K562 (cell line): ENCODE data around the gene RORB. TPM values are rescaled to one million over a fixed set of nuclear protein-coding genes. Genes with fewer than 3 reads are reported as not detected.

Experiments
- ATAC-seq: fragments of 200-7000 bp; cut with Tn5 transposase; 3 replicates; pipeline ENCODE4 v1.9.1; 2020; ENCODE audit warnings: moderate library complexity
- BruUV-seq: library from RNA; stranded (reverse); fragments of 400-500 nt; replicated peaks from 2 replicates; lab custom pipeline; 2021; lab: Mats Ljungman, UMichigan
- CTCF ChIA-PET: fragments of 300-600 bp; formaldehyde crosslinking; extraction: SDS; loops from one replicate; lab custom pipeline; 2021; ENCODE audit warnings: low intra/inter-chr PET ratio; lab: Yijun Ruan, JAX
- POLR2A ChIA-PET: fragments of 300-600, 350-650 bp; sonication (Branson Sonifier 250); formaldehyde crosslinking; extraction: SDS; loops from one replicate; lab custom pipeline; 2021; ENCODE audit warnings: antibody characterized with exemption, inconsistent platforms; lab: Yijun Ruan, JAX
- DNase-seq, 4 experiments: peaks; one replicate each; pipeline versions ENCODE4 v3.0.0 to v3.0.0-alpha.2; 2011 to 2018; ENCODE audit warnings: low spot score in 3 of 4, mixed read lengths in 3 of 4; ENCODE audit errors: extremely low read depth in 1 of 4
- FAIRE-seq: peaks from 2 replicates; lab custom pipeline; 2011; peaks lifted over from hg19 to GRCh38; lab: Jason Lieb, UNC
- H2AFZ ChIP-seq: 2 replicates; pipeline ENCODE4 v1.6.0; 2011; ENCODE audit warnings: low read depth, low read length, control low read depth, inconsistent platforms
- H3K27ac ChIP-seq: fragments of 200-600 bp; 3 replicates; pipeline ENCODE4 v1.8.0; 2011; ENCODE audit warnings: low read depth, mild to moderate bottlenecking, control low read depth, inconsistent platforms, low read length, moderate library complexity, mixed read lengths; ENCODE audit errors: extremely low read depth
- H3K27me3 ChIP-seq, 2 experiments: fragments of 300-600 bp in 1 of 2; 2 replicates in 1 of 2; 3 replicates in 1 of 2; pipeline versions ENCODE4 v1.6.0 to v1.8.0; 2011; ENCODE audit warnings: inconsistent platforms in 2 of 2, low read length in 2 of 2, mild to moderate bottlenecking in 1 of 2, mixed read lengths in 1 of 2, moderate library complexity in 1 of 2; ENCODE audit not compliant: control insufficient read depth in 2 of 2, insufficient read depth in 2 of 2
- H3K36me3 ChIP-seq: fragments of 300-600 bp; 3 replicates; pipeline ENCODE4 v1.8.0; 2011; ENCODE audit warnings: mild to moderate bottlenecking, low read length, inconsistent platforms; ENCODE audit not compliant: control insufficient read depth, insufficient read depth
- H3K4me1 ChIP-seq, 2 experiments: fragments of 200-600 bp in 1 of 2; replicated peaks in 1 of 2; 2 replicates in 1 of 2; 3 replicates in 1 of 2; pipeline versions ENCODE4 v1.5.1 to v1.8.0; 2011; ENCODE audit warnings: inconsistent platforms in 2 of 2, low read length in 2 of 2, mild to moderate bottlenecking in 1 of 2, mixed read lengths in 1 of 2, moderate library complexity in 1 of 2; ENCODE audit not compliant: control insufficient read depth in 2 of 2, insufficient read depth in 2 of 2
- H3K4me2 ChIP-seq: 2 replicates; pipeline ENCODE4 v1.6.1; 2011; ENCODE audit warnings: low read length, control low read depth, inconsistent platforms, mixed read lengths; ENCODE audit not compliant: insufficient read depth
- H3K4me3 ChIP-seq: fragments of 200-600 bp; sonication (generic), shearing (Covaris generic); 2 replicates; pipeline ENCODE4 v1.5.1; 2016; ENCODE audit warnings: control low read depth, inconsistent platforms
- H3K79me2 ChIP-seq: fragments of 200-600 bp; 3 replicates; pipeline ENCODE4 v1.8.0; 2011; ENCODE audit warnings: low read length, inconsistent platforms; ENCODE audit not compliant: control insufficient read depth, insufficient read depth
- H3K9ac ChIP-seq, 2 experiments: 2 replicates each; pipeline versions ENCODE4 v1.6.0 to v1.6.1; 2011; ENCODE audit warnings: low read depth in 2 of 2, low read length in 2 of 2, control low read depth in 1 of 2, inconsistent platforms in 1 of 2, mild to moderate bottlenecking in 1 of 2, mixed read lengths in 1 of 2; ENCODE audit not compliant: insufficient read depth in 1 of 2
- H3K9me1 ChIP-seq: one replicate; pipeline ENCODE4 v1.6.0; 2011; ENCODE audit warnings: inconsistent platforms, mild to moderate bottlenecking, low read length, moderate library complexity; ENCODE audit not compliant: control insufficient read depth, insufficient read depth
- H3K9me3 ChIP-seq: replicated peaks from 2 replicates; pipeline ENCODE4 v1.5.1; 2011; ENCODE audit warnings: low read depth, low read length, inconsistent platforms; ENCODE audit not compliant: control insufficient read depth, insufficient read depth
- H4K20me1 ChIP-seq: replicated peaks from 2 replicates; pipeline ENCODE4 v1.6.1; 2011; ENCODE audit warnings: low read length, inconsistent platforms, mixed read lengths; ENCODE audit not compliant: control insufficient read depth, insufficient read depth
- DMBX1 ChIP-seq: fragments of 250-450 bp; sonication (Bioruptor Pico); IDR thresholded peaks from 2 replicates; pipeline ENCODE4 v1.8.0; 2022; ENCODE audit warnings: inconsistent platforms, mild to moderate bottlenecking, moderate library complexity, borderline replicate concordance
- FUS ChIP-seq: fragments of 200-400 bp; formaldehyde crosslinking; optimal IDR thresholded peaks from 2 replicates; pipeline ENCODE3; 2017; ENCODE audit warnings: low read depth, low read length
- KHSRP ChIP-seq: fragments of 450-650 bp; IDR thresholded peaks from 2 replicates; pipeline ENCODE4 v1.6.1; 2017
- NFATC3 ChIP-seq: fragments of 450-650 bp; IDR thresholded peaks from 2 replicates; pipeline ENCODE4 v1.6.1; 2017; ENCODE audit warnings: mild to moderate bottlenecking
- SRSF3 ChIP-seq: fragments of 200-400 bp; formaldehyde crosslinking; IDR thresholded peaks from 2 replicates; pipeline ENCODE4 v1.6.1; 2016; ENCODE audit warnings: mild to moderate bottlenecking, low read length, moderate library complexity; ENCODE audit not compliant: insufficient read depth
- ZNF444 ChIP-seq: fragments of 250-450 bp; sonication (Bioruptor Pico); IDR thresholded peaks from 2 replicates; pipeline ENCODE4 v1.4.0; 2020; ENCODE audit warnings: mild to moderate bottlenecking, moderate library complexity
- whole genome bisulfite sequencing: fragments of 100-300 bp; shearing (Covaris generic); methylation state at CpG from one replicate; pipeline ENCODE4 v1.1.6; 2016; ENCODE audit warnings: low coverage, mixed read lengths; ENCODE audit not compliant: insufficient coverage; ENCODE audit errors: missing lambda C conversion rate; 5-methylcytosine and 5-hydroxymethylcytosine counted together
- in situ Hi-C: fragments of 300-500 bp; cut with MboI; formaldehyde crosslinking; loops from 4 replicates; pipeline ENCODE4 v1.15.0; 2018; ENCODE audit warnings: inconsistent platforms, mixed read lengths
- intact Hi-C: fragments of 100-400 bp; cut with micrococcal nuclease; formaldehyde crosslinking; loops from 2 replicates; pipeline ENCODE4 v1.14.2; 2022
- polyA plus RNA-seq, 8 experiments: library from polyadenylated mRNA; depleted of rRNA in 4 of 8; stranded (reverse) in 5 of 8; unstranded in 3 of 8; fragments of >200 nt; fragmentation: Nextera tagmentation in 2 of 8; fragmentation: Illumina TruSeq in 1 of 8; extraction: Ambion mirVana in 2 of 8; extraction: Trizol in 1 of 8; gene quantifications; 2 replicates each; pipeline versions ENCODE4 v1.2.1 to v1.2.3, GENCODE V29; 2011 to 2014; ENCODE audit warnings: inconsistent platforms in 1 of 8, missing spikeins in 1 of 8
- total RNA-seq, 7 experiments: library from RNA; depleted of rRNA in 6 of 7; stranded (reverse); fragments of >200 nt in 6 of 7; fragmentation: Illumina TruSeq in 2 of 7; extraction: Trizol in 2 of 7; gene quantifications; 2 replicates each; pipeline versions ENCODE4 v1.2.1 to v1.2.3, GENCODE V29; 2011 to 2021; ENCODE audit warnings: low replicate concordance in 1 of 7
- TF ChIP-seq, protein P1 (sequence below): fragments of 250-450 bp; sonication (Bioruptor Pico); IDR thresholded peaks from 2 replicates; pipeline ENCODE4 v1.8.0; 2021; ENCODE audit warnings: mild to moderate bottlenecking, moderate library complexity

The RORB gene
- total and polyA plus RNA-seq, 9 of the 15 experiments (the other 6 are each of a cell fraction or from before 2014, with no cell fraction given), result not detected

GRCh38 chr9:74511333-74511732, 14.2 kb downstream of the RORB start (continued):
- TF ChIP-seq ZNF444 (CRISPR knock-in tag), result no peak
- TF ChIP-seq, protein P1, sequence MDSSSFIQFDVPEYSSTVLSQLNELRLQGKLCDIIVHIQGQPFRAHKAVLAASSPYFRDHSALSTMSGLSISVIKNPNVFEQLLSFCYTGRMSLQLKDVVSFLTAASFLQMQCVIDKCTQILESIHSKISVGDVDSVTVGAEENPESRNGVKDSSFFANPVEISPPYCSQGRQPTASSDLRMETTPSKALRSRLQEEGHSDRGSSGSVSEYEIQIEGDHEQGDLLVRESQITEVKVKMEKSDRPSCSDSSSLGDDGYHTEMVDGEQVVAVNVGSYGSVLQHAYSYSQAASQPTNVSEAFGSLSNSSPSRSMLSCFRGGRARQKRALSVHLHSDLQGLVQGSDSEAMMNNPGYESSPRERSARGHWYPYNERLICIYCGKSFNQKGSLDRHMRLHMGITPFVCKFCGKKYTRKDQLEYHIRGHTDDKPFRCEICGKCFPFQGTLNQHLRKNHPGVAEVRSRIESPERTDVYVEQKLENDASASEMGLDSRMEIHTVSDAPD (CRISPR knock-in tag), result no peak
- TF ChIP-seq FUS, result no peak
- no peak for TF ChIP-seq DMBX1 (CRISPR knock-in tag)

GRCh38 chr9:74512416-74512815, 15.3 kb downstream of the RORB start:
- ATAC-seq (no peak), FAIRE-seq (no peak), DNase-seq (no peak)
- Histone ChIP-seq H3K79me2 (no peaks in the 10 kb centered on the region), H3K9me1 (no peaks in the 10 kb centered on the region), H4K20me1 (no peaks in the 10 kb centered on the region), H3K36me3 (no peaks in the 10 kb centered on the region), H3K9me3 (no peaks in the 10 kb centered on the region), H3K27ac (no peak overlapping the region), H3K9ac (no peak overlapping the region), H3K4me2 (no peak overlapping the region), H3K4me3 (no peak overlapping the region), H2AFZ (no peak overlapping the region), H3K27me3 (no peaks in the 10 kb centered on the region), H3K4me1 (no peaks in the 10 kb centered on the region)
- intact Hi-C loops, result no loop called here
- BruUV-seq, result no TSS peak
- ChIA-PET POLR2A (no interaction called here), CTCF (no interaction called here)
- WGBS, result 7% methylated on average over 1 of the region's 1 CpG
- in situ Hi-C loops, result no loop called here
- TF ChIP-seq NFATC3 (no peak), SRSF3 (no peak), KHSRP (no peak)
- TF ChIP-seq, all 486 proteins: peak for 0
